K562 (cell line): ENCODE data around the gene MAST4.

Experiments
- HDAC2 ChIP-seq: fragments of 450-650 bp; IDR thresholded peaks from 2 replicates; pipeline ENCODE4 v1.6.1; 2016; ENCODE audit warnings: mild to moderate bottlenecking
- KAT2B ChIP-seq: IDR thresholded peaks from one replicate; pipeline ENCODE4 v1.6.1; 2012; ENCODE audit warnings: low read depth, mild to moderate bottlenecking, control low read depth, inconsistent platforms, low read length, moderate library complexity
- KLF13 ChIP-seq: fragments of 450-650 bp; IDR thresholded peaks from 2 replicates; pipeline ENCODE4 v1.6.1; 2016; ENCODE audit warnings: missing genetic modification characterization, low read depth, mild to moderate bottlenecking, missing compliant biosample characterization, moderate library complexity, borderline replicate concordance
- TBP ChIP-seq: optimal IDR thresholded peaks from 2 replicates; pipeline ENCODE3; 2011; ENCODE audit warnings: low read depth, low read length, improper control_type of control experiment
- ZNF695 ChIP-seq: fragments of 450-650 bp; formaldehyde crosslinking; IDR thresholded peaks from 2 replicates; pipeline ENCODE4 v1.4.0; 2020; ENCODE audit warnings: mild to moderate bottlenecking, moderate library complexity
- TF ChIP-seq, protein P1 (sequence below), 2 experiments: fragments of 150-350 bp in 1 of 2; IDR thresholded peaks; 2 replicates each; pipeline ENCODE4 v1.6.1; 2012 to 2016; ENCODE audit warnings: low read depth in 2 of 2, low read length in 2 of 2, mild to moderate bottlenecking in 1 of 2, moderate library complexity in 1 of 2
- TF ChIP-seq, protein P2 (sequence below): sonication (generic); formaldehyde crosslinking; IDR thresholded peaks from 2 replicates; pipeline ENCODE4 v1.8.1; 2023; ENCODE audit warnings: missing genetic modification reagents, mild to moderate bottlenecking, borderline replicate concordance

DNA sequence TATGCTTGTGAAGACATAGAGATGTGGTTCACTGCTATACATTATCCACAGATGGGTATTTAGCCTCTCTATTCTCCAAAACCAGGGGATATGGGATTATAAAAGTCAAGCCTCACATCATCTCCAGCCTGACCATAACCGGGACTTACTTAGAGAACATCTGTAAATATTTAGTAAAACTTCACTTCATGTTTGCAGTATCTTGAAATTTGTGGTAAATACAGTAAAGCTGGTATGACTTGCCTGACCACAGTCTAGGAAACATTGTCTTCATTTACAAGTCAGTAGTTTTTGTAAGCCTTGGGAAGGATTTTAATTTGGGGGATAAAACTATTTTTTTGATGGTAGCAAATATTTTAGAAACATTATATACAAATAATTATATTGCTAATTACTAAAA is 64.2 kb downstream of the MAST4 start:
- TF ChIP-seq KAT2B, result no peak
- TF ChIP-seq ZNF695 (CRISPR knock-in tag), result no peak
- TF ChIP-seq TBP, result no peak
- TF ChIP-seq KLF13 (tag), result no peak
- TF ChIP-seq, protein P1, sequence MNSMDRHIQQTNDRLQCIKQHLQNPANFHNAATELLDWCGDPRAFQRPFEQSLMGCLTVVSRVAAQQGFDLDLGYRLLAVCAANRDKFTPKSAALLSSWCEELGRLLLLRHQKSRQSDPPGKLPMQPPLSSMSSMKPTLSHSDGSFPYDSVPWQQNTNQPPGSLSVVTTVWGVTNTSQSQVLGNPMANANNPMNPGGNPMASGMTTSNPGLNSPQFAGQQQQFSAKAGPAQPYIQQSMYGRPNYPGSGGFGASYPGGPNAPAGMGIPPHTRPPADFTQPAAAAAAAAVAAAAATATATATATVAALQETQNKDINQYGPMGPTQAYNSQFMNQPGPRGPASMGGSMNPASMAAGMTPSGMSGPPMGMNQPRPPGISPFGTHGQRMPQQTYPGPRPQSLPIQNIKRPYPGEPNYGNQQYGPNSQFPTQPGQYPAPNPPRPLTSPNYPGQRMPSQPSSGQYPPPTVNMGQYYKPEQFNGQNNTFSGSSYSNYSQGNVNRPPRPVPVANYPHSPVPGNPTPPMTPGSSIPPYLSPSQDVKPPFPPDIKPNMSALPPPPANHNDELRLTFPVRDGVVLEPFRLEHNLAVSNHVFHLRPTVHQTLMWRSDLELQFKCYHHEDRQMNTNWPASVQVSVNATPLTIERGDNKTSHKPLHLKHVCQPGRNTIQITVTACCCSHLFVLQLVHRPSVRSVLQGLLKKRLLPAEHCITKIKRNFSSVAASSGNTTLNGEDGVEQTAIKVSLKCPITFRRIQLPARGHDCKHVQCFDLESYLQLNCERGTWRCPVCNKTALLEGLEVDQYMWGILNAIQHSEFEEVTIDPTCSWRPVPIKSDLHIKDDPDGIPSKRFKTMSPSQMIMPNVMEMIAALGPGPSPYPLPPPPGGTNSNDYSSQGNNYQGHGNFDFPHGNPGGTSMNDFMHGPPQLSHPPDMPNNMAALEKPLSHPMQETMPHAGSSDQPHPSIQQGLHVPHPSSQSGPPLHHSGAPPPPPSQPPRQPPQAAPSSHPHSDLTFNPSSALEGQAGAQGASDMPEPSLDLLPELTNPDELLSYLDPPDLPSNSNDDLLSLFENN (IDR thresholded peaks at IDR 0.05; ENCODE audit: low read depth in 2 of 2, low read length in 2 of 2), result no peak
- TF ChIP-seq, protein P2, sequence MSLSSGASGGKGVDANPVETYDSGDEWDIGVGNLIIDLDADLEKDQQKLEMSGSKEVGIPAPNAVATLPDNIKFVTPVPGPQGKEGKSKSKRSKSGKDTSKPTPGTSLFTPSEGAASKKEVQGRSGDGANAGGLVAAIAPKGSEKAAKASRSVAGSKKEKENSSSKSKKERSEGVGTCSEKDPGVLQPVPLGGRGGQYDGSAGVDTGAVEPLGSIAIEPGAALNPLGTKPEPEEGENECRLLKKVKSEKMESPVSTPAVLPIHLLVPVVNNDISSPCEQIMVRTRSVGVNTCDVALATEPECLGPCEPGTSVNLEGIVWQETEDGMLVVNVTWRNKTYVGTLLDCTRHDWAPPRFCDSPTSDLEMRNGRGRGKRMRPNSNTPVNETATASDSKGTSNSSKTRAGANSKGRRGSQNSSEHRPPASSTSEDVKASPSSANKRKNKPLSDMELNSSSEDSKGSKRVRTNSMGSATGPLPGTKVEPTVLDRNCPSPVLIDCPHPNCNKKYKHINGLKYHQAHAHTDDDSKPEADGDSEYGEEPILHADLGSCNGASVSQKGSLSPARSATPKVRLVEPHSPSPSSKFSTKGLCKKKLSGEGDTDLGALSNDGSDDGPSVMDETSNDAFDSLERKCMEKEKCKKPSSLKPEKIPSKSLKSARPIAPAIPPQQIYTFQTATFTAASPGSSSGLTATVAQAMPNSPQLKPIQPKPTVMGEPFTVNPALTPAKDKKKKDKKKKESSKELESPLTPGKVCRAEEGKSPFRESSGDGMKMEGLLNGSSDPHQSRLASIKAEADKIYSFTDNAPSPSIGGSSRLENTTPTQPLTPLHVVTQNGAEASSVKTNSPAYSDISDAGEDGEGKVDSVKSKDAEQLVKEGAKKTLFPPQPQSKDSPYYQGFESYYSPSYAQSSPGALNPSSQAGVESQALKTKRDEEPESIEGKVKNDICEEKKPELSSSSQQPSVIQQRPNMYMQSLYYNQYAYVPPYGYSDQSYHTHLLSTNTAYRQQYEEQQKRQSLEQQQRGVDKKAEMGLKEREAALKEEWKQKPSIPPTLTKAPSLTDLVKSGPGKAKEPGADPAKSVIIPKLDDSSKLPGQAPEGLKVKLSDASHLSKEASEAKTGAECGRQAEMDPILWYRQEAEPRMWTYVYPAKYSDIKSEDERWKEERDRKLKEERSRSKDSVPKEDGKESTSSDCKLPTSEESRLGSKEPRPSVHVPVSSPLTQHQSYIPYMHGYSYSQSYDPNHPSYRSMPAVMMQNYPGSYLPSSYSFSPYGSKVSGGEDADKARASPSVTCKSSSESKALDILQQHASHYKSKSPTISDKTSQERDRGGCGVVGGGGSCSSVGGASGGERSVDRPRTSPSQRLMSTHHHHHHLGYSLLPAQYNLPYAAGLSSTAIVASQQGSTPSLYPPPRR (CRISPR knock-in tag), result no peak
- no peak for TF ChIP-seq HDAC2
